Stimulated activated CD8-positive, alpha-beta memory T cell treated with anti-CD3 and anti-CD28 coated beads, Interleukin-15, amount 100 ng/mL, for 48 hours (primary cell): Measurements from ENCODE around the gene SGPP2.
"Not testable (repeated sequence)": the region's sequence is repeated elsewhere in the genome, so short reads cannot be mapped to it uniquely, and the experiment has no call there.

Source experiments
- DNase-seq, 2 donors: peaks; one replicate each; pipeline ENCODE4 v3.0.0-alpha.2; 2020; ENCODE audit warnings: low read depth in 2 of 2

SGPP2 gene

GRCh38 chr2:222427646-222428301 is 3.4 kb downstream of the SGPP2 start:
- no peak for DNase-seq

GRCh38 chr2:222430071-222430470 is 5.7 kb downstream of the SGPP2 start:
- DNase-seq = no peak

- DNase-seq = no peak
Observed at GRCh38 chr2:222430681-222431080, 6.3 kb downstream of the SGPP2 start.

- DNase-seq = no peak
Observed at GRCh38 chr2:222431869-222432268, 7.5 kb downstream of the SGPP2 start.

- DNase-seq = no peak
Observed at GRCh38 chr2:222433332-222434173, 9.2 kb downstream of the SGPP2 start.

- no peak for DNase-seq
Observed at GRCh38 chr2:222434204-222434603, 9.9 kb downstream of the SGPP2 start.

- DNase-seq = not testable (repeated sequence)
Observed at GRCh38 chr2:222435400-222436039, 11.2 kb downstream of the SGPP2 start.

GRCh38 chr2:222436040-222436413 is 11.7 kb downstream of the SGPP2 start:
- no peak for DNase-seq

- DNase-seq = no peak
Observed at GRCh38 chr2:222439692-222440091, 15.3 kb downstream of the SGPP2 start.

GRCh38 chr2:222440673-222441422 is 16.5 kb downstream of the SGPP2 start:
- no peak for DNase-seq

- no peak for DNase-seq
Observed at GRCh38 chr2:222442665-222443064, 18.3 kb downstream of the SGPP2 start.

GRCh38 chr2:222445227-222445626 is 20.9 kb downstream of the SGPP2 start:
- no peak for DNase-seq

GRCh38 chr2:222447131-222447530 is 22.8 kb downstream of the SGPP2 start:
- no peak for DNase-seq

GRCh38 chr2:222448748-222449181 is 24.4 kb downstream of the SGPP2 start:
- DNase-seq = no peak

- no peak for DNase-seq
Observed at GRCh38 chr2:222450021-222450420, 25.7 kb downstream of the SGPP2 start.

GRCh38 chr2:222451224-222451674 is 26.9 kb downstream of the SGPP2 start:
- DNase-seq = no peak

- no peak for DNase-seq
Observed at GRCh38 chr2:222452422-222452950, 28.1 kb downstream of the SGPP2 start.

- no peak for DNase-seq
Observed at GRCh38 chr2:222456479-222457077, 32.2 kb downstream of the SGPP2 start.

- DNase-seq = no peak
Observed at GRCh38 chr2:222459983-222460382, 35.6 kb downstream of the SGPP2 start.

- no peak for DNase-seq
Observed at GRCh38 chr2:222465746-222466145, 41.4 kb downstream of the SGPP2 start.

GRCh38 chr2:222468346-222468745 is 44.0 kb downstream of the SGPP2 start:
- no peak for DNase-seq
